Esophagus muscularis mucosa (tissue), 4 donors: ENCODE results near the gene RETN.

Experiments used
- EP300 ChIP-seq: sonication (generic); formaldehyde crosslinking; IDR thresholded peaks from one replicate; pipeline ENCODE4 v1.6.1; 2017; ENCODE audit warnings: antibody characterized with exemption
- POLR2A ChIP-seq: fragments of 450-650 bp; IDR thresholded peaks from one replicate; pipeline ENCODE4 v1.6.1; 2017; ENCODE audit warnings: antibody characterized with exemption, moderate library complexity, mild to moderate bottlenecking, low read depth
- POLR2AphosphoS5 ChIP-seq, 2 donors: sonication (generic); formaldehyde crosslinking; IDR thresholded peaks; one replicate each; pipeline ENCODE4 v1.6.1; 2017; ENCODE audit warnings: antibody characterized with exemption in 2 of 2
- TF ChIP-seq, protein P1 (sequence below), 3 experiments: fragments of 200-600 bp in 2 of 3; fragments of 450-650 bp in 1 of 3; sonication (generic) in 2 of 3; IDR thresholded peaks; one replicate each; pipeline ENCODE4 v1.5.1; 2017 to 2019; ENCODE audit warnings: antibody characterized with exemption in 3 of 3, mild to moderate bottlenecking in 2 of 3, moderate library complexity in 1 of 3

DNA sequence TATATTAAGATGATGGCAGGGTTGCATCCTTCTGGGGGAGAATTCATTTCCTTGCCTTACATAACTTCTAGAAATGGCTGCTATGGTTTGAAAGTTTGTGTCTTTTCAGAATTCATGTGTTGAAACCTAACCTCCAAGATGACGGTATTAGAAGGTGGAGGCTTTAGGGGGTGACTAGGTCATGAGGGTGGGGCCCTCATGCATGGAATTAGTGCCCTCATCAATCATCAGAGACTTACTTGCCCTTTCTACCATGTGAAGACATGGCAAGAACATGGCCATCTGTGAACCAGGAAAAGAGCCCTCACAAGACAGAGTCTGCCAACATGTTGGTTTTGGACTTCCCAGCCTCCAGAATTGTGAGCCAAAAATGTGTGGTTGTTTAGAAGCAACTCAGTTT lies 47.9 kb downstream of the RETN start:
- TF ChIP-seq POLR2AphosphoS5 (IDR thresholded peaks at IDR 0.05) (no peak), EP300 (no peak), POLR2A (no peak)
- TF ChIP-seq, protein P1, sequence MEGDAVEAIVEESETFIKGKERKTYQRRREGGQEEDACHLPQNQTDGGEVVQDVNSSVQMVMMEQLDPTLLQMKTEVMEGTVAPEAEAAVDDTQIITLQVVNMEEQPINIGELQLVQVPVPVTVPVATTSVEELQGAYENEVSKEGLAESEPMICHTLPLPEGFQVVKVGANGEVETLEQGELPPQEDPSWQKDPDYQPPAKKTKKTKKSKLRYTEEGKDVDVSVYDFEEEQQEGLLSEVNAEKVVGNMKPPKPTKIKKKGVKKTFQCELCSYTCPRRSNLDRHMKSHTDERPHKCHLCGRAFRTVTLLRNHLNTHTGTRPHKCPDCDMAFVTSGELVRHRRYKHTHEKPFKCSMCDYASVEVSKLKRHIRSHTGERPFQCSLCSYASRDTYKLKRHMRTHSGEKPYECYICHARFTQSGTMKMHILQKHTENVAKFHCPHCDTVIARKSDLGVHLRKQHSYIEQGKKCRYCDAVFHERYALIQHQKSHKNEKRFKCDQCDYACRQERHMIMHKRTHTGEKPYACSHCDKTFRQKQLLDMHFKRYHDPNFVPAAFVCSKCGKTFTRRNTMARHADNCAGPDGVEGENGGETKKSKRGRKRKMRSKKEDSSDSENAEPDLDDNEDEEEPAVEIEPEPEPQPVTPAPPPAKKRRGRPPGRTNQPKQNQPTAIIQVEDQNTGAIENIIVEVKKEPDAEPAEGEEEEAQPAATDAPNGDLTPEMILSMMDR (IDR thresholded peaks at IDR 0.05), result no peak
